ENCODE data around the gene IRAK2.
"Not testable (repeated sequence)": the region's sequence is repeated elsewhere in the genome, so short reads cannot be mapped to it uniquely, and the experiment has no call there.

The IRAK2 gene

DNA sequence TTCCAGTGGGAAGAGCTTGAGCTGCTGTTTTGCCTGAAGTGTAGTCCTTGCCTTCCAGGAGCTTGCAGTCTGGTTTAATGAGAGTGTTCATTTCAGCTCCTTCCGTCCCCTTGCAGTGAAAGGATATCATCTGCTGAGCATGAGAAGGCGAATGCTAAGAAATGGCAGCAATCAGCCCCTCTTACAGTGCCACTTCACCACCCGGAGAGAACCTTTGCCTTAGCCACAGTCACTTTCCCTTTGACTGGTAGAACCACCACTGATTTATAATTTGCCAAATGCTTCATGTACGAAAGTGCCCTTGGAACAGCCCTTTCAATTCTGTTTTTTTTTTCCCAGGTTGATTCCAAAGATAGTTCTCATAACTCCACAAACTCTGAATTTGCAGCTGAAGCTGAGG, 95.1 kb downstream of the IRAK2 start:
- DNase-seq: no peak

DNA sequence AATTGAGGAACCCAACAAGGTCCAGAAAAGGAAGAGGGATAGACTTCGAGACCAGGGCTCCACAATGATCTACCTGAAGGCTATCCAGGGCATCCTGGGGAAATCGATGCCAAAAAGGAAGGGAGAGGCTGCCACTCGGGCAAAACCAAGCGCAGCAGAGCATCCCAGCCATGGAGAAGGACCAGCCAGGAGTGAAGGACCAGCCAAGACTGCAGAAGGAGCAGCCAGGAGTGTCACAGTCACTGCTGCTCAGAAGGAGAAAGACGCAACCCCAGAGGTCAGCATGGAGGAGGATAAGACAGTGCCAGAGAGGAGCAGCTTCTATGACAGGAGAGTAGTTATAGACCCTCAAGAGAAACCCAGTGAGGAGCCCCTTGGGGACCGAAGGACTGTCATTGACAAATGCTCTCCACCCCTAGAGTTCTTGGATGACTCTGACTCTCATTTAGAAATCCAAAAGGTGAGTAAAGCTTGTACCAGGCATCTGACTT, 95.5 kb downstream of the IRAK2 start:
- no peak for DNase-seq

DNA sequence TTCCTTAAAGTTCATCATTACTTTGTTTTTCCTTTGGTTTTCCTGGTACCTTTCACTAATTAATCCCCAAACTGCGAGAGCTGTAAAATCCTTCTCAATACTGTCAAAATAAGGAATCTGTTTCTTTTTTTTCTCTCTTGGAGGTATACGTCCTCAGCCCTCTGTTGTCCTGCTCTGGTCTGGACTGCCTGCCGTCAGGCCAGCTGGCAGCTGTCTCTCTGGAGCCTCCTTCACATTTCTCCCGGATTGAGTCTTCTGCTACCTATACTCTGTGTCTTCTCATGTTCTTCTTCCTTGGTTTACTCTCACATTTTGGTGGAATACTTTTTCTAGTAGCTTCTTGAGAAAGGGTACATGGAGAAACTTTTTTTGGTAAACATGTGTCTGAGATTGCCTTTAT, 97.3 kb downstream of the IRAK2 start:
- no peak for DNase-seq

DNA sequence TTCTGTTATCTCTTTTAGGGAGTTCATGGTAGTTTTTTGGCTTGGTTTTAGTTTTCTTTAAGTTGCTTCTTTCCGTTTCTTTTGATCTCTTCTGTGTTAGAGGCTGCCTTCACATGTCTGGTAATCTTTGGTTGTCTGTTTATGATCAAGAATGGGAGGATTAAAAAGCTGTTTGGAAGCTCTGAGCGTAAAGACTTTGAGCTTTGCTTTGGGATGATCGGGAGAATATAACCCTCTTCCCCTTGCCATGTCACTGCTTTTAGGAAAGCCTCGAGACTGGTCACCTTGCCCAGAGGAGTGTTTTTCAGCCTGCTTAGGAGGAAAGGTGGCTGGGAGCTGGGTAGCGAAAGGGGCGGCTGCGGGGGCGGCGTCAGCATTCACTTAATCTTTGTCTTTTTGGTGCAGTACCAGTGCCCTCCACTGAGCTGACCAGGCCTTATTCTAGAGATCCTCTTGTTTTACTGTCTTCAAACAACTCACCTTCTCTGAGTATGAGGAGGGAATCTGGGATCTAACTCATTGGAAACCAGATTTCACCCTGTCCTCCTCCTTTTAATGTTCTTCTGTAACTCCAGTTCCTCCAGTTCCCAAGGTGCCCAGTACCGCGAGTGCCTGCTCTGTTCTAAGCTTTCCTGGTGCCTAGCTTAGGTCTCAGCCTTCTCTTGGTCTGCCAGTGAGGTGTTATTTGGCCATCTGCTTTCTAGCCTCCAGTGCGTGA, 99.1 kb downstream of the IRAK2 start:
- DNase-seq: peak; percentile 82

DNA sequence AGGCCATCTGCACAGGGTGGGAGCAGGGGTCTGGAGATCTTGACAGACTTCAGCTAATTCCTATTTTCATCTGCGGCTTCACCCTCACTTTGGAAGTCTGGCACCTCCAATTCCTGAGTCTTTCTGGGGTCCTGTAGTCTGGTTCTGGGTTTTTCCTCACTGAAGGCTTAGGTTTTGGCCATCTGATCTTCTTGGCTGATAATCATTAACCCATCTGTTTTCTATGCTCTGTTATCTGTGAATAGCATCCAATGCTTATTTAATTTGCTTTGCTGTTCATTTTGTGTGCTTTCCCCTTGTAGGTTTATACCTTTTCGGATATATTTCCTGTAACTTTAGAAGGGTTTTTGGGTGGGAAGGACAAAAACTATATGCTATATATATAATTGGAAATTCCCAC, 101.1 kb downstream of the IRAK2 start:
- no peak for DNase-seq

DNA sequence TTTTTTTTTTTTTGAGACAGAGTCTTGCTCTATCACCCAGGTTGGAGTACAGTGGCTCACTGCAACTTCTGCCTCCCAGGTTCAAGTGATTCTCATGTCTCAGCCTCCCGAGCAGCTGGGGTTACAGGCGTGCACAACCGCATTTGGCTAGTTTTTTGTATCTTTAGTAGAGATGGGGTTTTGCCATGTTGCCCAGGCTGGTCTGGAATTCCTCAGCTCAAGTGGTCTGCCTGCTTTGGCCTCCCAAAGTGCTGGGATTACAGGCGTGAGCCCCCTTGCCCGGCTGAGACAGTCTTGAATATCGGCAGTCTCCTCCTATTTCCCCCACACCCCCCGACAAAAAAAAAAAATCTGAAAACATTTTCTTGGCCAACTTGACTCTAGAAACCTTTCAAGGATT, 102.2 kb downstream of the IRAK2 start:
- DNase-seq: not testable (repeated sequence)

DNA sequence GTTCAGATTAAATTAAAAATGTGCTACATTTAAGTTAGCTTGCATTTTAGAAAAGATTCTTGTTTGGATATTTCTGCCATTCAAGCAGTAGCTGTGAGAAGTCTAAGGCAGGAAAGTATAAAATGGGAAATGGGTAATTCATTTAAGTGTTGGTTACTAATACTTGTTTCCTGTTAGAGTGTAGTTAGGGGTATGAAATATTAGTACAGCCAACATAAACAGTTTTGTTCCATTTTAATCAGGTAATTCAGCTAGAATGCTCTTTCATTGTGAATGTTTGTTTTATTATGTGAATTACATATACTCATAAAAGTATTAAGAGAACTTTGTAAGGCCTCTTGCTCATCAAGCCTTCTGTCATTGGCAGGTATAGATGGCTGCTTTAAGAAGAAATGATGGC, 103.4 kb downstream of the IRAK2 start:
- DNase-seq: no peak

DNA sequence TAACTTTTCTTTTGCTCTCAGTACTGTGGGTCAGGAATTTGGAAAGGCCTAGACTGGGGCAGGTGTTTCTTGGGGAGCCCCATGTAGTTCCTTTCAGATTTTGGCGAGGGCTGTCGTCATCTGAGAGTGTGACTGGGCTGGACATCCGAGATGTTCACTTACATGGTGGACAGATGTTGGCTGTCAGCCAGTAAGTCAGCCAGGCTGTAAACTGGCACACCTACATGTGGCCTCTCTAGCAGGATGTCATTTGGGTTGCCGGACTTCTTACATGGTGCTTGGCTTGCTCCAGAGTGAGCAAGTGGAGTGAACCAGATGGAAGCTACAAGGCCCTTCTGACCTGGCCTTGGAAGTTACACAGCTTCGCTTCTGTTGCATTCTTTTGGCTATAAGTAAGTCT, 104.2 kb downstream of the IRAK2 start:
- no peak for DNase-seq

DNA sequence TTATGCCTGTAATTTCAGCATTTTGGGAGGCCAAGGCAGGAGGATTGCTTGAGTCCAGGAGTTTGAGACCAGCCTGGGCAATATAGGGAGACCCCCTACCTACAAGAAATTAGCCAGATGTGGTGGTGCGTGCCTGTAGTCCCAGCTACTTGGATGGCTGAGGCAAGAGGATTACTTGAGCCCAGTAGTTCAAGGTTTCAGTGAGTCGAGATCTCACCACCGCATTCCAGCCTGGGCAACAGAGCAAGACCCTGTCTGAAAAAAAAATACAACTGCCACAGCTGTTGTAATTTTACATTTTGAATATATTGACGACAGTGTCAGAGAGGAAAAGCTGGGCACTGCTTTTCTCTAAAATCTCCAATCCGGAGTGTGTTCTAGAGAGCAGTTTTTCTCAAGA, 104.7 kb downstream of the IRAK2 start:
- no peak for DNase-seq

DNA sequence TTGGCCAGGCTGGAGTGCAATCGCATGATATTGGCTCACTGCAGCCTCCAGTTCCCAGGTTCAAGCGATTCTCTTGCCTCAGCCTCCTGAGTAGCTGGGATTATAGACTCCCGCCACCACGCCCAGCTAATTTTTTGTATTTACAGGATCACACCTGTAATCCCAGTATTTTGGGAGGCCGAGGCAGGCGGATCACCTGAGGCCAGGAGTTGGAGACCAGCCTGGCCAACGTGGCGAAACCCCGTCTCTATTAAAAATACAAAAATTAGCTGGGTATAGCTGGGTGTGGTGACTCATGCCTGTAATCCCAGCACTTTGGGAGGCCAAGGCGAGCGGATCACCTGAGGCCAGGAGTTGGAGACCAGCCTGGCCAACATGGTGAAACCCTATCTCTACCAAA, 107.8 kb downstream of the IRAK2 start:
- not testable (repeated sequence) for DNase-seq

DNA sequence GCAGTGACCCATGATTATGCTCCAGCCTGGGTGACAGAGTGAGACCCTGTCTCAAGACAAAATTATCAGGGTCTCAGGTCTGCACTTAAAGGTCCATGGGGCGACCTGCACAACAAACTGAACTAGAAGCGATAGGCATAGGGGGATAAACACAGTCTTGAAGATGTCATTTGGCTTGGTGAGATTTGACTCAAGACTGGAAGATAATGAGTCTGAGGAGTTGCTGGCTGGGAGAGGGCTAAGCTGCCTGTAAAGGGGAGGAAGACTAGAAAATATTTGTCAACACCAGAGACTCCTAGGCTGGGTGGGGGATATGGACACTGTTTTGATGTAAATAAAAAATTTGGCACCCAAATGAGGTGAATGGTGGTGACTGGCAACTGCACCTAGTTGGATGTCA, 108.3 kb downstream of the IRAK2 start:
- no peak for DNase-seq

DNA sequence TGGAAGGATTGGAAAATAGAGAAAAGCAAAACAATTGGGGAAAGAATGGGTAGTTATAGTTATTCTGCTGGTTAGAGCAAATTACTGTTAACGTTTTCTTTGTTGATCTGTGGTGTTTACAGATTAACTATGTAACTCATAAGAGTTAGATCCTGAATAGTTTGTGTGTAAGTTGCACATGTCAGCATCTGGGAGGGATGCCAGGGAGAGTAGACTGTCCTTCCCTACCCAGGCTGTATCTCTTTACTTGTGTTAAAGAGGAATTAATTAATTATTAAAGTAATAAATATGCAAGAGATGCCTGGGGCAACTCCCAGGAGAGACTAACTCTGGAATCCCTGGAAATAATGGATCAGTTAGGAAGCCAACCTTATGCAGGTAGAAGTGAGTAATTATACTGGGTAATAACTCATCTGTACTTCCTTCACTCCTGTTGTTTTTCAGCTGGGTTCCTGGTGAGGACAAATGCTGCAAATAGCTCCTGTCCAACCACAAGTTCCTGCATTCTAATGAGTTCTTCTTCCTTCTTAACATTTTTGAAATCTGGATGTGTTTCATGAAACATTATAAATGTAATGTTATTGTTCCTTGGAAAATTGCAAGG, 109.1 kb downstream of the IRAK2 start:
- no peak for DNase-seq

DNA sequence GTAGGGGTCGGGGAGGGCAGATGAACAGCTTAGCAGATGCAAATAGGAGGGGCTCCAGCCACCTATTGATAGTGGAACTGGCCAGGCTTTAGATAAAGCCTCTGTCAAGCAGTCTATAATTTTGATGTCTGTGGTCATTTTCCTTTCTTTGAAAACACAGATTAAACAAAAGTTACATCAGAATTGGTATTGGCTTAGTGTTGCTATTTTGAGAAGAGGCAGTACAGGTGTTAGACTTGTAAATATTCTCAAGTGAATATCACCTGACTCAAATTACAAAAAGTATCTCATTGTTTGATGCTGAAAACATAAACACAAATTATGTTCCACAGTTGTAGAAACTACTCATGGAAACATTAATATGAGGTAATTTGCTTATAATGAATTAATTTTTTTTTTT, 109.9 kb downstream of the IRAK2 start:
- no peak for DNase-seq

DNA sequence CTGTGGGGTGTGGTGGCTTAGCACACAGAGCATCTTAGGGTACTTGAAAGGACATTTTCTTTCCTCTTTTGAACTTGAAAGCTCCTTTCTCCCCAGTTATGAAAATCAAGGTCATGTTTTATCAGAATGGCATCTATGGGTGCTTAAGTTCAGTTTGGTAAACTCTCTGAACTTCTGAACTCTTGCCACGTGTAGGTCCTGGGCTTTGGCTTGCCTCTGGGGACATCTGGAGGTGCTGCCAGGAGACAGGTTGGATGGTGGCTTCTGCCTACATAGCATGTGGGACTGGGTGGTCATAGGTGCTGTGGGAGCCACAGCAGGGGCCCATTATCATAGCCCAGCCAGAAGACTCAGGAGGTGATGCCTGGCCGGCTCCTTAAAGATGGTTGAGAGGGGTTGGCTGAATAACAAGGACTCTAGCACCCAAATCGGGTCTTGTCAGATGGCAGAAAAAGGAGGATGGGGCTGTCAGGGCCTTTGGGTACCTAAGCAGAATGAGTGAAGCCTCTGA, 112.5 kb downstream of the IRAK2 start:
- no peak for DNase-seq

DNA sequence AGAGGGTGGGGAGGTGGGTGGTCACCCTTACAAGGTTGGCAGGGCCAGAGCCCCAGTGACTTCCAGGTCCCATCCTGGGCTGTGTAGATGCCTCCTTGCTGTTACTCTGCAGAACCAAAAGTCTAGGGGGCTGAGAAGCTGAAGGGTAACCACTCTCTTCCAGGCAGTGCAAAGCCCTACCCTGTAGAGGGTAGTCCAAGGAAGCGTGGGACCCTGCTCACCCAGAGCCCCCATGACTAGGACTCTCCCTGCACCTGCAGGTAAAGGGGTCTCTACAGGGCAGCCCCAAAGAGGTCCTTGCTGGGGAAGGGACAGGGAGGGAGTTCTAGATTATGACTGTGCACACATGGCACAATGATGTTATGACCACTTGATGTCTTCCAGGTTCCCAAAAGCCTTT, 113.8 kb downstream of the IRAK2 start:
- no peak for DNase-seq

DNA sequence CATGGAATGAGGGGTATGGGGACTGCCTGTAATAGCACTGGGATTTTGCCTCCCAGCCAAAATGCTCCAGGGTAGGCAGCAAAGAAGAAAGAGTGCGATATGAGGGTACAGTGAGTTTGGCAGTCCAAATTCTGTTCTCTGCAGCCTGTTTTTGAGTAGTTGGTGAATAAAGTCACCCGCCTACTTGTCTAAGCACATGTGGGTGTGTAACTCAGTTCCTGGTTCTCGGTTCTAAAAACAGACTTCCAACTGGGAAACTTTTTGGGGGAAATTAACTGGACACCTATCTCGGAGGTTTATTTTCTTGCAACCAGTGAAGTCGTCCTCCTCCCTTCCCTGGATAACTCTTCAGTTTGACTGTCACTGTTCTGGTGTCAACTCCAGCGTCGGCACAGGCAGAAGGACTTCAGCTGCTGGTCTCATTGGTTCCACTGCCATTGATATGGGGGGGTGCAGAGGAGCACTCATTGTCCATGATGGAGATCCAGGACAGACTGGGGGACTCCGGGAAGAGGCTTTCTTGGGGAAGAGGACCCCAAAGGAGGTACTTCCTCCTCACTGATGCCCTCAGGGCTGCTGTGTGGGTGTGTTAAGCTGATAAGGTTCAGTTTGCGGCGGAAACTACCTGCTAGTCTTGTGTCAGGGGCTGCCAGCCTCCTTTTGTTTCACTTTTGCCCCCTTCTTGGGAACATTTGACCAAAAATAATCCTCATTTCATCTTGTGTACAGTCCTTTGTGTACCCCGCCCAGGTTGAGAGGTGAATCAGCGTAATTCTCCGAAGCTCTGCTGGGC, 114.9 kb downstream of the IRAK2 start:
- DNase-seq: no peak

DNA sequence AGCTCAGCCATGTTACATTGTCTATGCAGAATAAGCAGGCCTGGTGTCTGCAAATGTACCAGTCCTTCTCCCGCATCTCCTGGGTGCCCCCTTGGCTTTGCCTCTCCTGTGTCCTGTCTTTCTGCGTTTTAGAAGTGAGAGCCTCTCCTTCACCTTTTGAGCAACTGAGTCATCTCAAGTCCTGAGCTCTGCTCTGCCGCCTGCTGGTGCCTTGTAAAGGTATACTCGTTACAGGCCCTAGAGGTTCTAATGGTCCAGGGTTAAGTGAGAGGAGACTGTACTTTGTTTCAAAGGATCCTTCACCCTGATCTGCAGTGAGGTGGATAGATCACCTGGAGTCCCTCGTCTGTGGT, 115.4 kb downstream of the IRAK2 start:
- DNase-seq: no peak

DNA sequence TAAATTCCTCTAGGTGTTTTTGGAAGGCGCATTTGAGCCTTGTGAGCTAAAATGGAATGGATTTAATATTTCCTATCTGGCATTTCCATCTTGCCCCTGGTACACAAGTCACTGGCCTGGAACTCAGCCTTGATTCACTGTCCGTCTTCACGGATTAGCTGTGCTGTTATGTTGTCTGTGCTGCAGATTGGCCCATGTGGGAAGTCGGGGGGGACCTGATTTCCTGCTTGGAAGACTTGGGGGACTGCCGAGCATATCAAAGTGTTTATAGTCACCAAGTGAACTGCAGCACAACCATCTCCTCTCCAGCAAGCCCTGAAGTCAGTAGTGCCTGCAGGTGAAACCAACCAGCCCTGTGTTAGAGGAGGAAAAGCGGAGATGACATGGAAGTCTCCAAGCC, 115.9 kb downstream of the IRAK2 start:
- no peak for DNase-seq

DNA sequence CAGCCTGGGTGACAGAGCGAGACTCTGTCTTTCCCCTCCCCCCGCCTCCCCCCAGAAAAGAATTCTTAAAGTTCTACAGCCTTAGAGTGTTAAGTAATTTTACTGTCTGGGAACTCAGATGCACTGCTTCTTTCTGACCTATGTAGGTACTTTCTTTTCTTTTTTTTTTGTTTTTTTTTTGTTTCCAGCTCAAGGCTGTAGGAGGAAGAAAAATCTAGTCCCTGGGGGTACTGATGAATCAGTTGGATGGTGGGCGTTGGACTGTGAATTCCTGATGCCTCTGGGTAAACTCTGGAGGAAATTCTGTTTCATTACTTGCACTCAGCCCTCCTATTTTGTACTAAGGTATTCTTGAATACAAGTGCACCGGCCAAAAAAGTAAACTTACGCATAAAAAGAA, 117.2 kb downstream of the IRAK2 start:
- no peak for DNase-seq

DNA sequence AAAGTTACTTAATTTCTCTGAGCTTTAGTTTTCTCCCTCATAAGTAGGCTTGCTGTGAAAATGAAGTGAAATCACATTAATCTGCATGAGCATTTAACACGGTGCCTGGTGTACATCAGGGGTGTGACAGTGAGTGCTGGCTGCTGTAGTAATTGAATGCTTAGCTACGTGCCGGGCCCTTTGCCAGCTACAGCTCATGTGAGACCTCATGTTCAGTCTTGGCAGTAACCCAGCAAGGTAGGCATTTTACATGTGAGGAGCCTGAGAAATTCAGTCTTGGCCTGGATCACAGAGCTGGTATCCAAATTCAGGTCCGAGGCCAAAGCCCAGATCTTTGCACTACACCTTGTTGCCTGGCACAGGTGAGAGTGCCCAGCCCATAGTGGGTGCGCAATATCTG, 118.9 kb downstream of the IRAK2 start:
- no peak for DNase-seq

DNA sequence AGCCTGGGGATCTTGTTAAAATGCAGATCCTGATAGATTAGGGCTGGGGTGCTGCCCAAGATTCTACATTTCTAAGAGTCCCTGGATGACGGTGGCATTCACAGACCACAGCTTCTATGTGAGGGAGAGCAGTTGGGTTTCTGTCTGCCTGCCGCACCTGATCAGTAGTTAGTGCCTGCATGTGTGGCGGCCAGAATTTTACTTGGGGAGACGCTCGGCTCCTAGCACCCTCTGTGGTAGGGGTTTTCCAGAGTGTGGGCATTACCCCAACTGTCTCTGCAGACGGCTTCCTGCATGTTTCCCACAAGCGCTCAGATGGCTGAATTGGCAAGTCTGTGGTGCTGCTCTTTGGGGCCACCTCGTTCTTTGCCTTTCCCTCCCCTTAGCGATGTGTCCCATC, 119.8 kb downstream of the IRAK2 start:
- no peak for DNase-seq

DNA sequence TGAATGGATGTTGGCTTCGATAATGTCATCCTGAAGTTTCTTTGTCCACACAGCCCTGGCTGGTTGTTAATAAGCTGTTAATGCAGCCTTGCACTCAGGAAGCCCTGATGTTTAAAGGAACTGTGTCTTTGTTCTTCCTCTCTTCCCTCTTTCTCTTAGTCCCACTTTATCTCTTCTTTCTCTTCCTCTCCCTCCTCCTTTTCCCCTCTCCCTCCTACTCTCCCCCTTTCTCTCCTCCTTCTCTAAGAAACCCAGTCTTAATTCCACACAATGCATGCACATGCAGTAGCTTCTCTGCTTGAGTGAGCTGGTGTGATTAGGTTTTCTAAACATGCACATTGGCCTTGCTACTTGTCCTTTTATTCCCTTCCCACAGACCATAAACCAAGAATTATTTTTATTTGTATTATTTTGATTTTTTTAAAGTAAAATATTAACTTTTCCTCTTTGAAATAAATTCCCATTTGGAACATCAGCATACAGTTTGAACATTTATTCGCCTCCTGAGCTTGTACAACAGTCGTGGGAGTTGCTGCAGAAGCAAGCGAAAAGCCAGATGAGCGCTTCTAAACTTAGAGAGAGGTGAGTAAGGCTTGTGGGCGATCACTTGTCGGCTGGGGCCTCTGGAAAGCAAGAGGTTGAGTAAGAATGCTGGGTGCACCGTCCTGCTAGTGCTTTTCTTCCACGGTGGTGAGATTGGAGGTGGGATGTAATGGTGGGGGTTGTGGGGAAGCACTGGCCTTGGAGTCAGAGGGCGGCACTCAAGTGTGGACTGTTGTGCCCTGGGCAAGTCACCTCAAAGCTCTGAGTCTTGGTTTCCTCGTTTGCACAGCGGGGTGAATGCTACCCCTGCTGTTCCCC, 120.8 kb downstream of the IRAK2 start:
- DNase-seq: no peak

DNA sequence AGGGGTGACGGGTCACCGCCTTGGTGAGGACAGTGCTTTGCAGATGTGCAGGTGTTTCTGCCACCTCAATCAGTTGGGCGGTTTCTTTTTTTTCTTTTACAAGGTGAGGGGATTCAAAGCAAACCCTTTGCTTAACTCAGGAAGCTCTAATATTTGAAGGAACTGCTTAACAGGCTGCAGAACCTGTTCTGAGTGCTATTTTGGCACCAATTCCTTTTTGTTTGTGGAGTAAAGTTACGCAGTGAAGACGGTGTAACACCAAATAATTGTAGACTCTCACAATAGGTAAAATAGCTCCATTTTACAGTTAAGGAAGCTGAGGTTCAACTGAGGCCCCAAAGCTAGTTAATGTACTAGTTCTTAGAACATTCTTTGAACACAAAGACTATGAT, 121.4 kb downstream of the IRAK2 start:
- DNase-seq: no peak
